ENCODE measurements around the gene BBIP1. TPM values are rescaled to one million over a fixed set of nuclear protein-coding genes. Genes with fewer than 3 reads are reported as not detected.

BBIP1 gene
- total and polyA plus RNA-seq, 12 donors: 14.5 to 86.9 (median 44.9) TPM

GRCh38 chr10:110947061-110947595, 28.1 kb upstream of the BBIP1 start:
- H3K9me3 ChIP-seq (replicated peaks in 1 of 3): no peaks in the 10 kb centered on the region
- H3K27ac ChIP-seq: no peak overlapping the region
- TF ChIP-seq POLR2A (IDR thresholded peaks at IDR 0.05) (no peak), CTCF (IDR thresholded peaks at IDR 0.05) (no peak)
- H3K4me3 ChIP-seq: no peak overlapping the region
- H3K27me3 ChIP-seq: no peaks in the 10 kb centered on the region
- WGBS, 4 donors: 74 to 100% (median 81%) methylated on average over 3 to 4 of the region's 4 CpGs
- DNase-seq: no peak
- H3K4me1 ChIP-seq (replicated peaks in 1 of 2): no peaks in the 10 kb centered on the region
- no peaks in the 10 kb centered on the region for H3K36me3 ChIP-seq (replicated peaks in 1 of 2)
- intact Hi-C loops (cut with DNase I): no loop called here

- no peak overlapping the region for H3K27ac ChIP-seq
- 94 to 100% (median 99%) methylated on average over 1 of the region's 1 CpG for WGBS, 4 donors
- H3K4me3 ChIP-seq: no peak overlapping the region
- intact Hi-C loops (cut with DNase I): no loop called here
- H3K27me3 ChIP-seq: no peaks in the 10 kb centered on the region
- H3K9me3 ChIP-seq (replicated peaks in 1 of 3): no peaks in the 10 kb centered on the region
- no peaks in the 10 kb centered on the region for H3K36me3 ChIP-seq (replicated peaks in 1 of 2)
- TF ChIP-seq POLR2A (IDR thresholded peaks at IDR 0.05) (no peak), CTCF (IDR thresholded peaks at IDR 0.05) (no peak)
- H3K4me1 ChIP-seq (replicated peaks in 1 of 2): no peaks in the 10 kb centered on the region
- DNase-seq: no peak
Measured at GRCh38 chr10:110946496-110946895, 27.5 kb upstream of the BBIP1 start.

GRCh38 chr10:110944792-110945396, 25.9 kb upstream of the BBIP1 start:
- H3K36me3 ChIP-seq (replicated peaks in 1 of 2): no peaks in the 10 kb centered on the region
- H3K9me3 ChIP-seq (replicated peaks in 1 of 3): no peaks in the 10 kb centered on the region
- no peak overlapping the region for H3K27ac ChIP-seq
- no peak overlapping the region for H3K4me3 ChIP-seq
- intact Hi-C loops (cut with DNase I): no loop called here
- 62 to 72% (median 70%) methylated on average over 5 of the region's 5 CpGs for WGBS, 4 donors
- no peaks in the 10 kb centered on the region for H3K4me1 ChIP-seq (replicated peaks in 1 of 2)
- no peak for DNase-seq
- TF ChIP-seq CTCF (IDR thresholded peaks at IDR 0.05) (no peak), POLR2A (IDR thresholded peaks at IDR 0.05) (no peak)
- H3K27me3 ChIP-seq: no peaks in the 10 kb centered on the region

- DNase-seq: no peak
- intact Hi-C loops (cut with DNase I): no loop called here
- WGBS, 4 donors: 94 to 98% (median 97%) methylated on average over 4 of the region's 4 CpGs
- H3K9me3 ChIP-seq (replicated peaks in 1 of 3): no peaks in the 10 kb centered on the region
- H3K36me3 ChIP-seq (replicated peaks in 1 of 2): no peaks in the 10 kb centered on the region
- no peaks in the 10 kb centered on the region for H3K4me1 ChIP-seq (replicated peaks in 1 of 2)
- no peaks in the 10 kb centered on the region for H3K27me3 ChIP-seq
- no peak overlapping the region for H3K27ac ChIP-seq
- TF ChIP-seq CTCF (IDR thresholded peaks at IDR 0.05) (no peak), POLR2A (IDR thresholded peaks at IDR 0.05) (no peak)
- H3K4me3 ChIP-seq: no peak overlapping the region
Measured at GRCh38 chr10:110939419-110939818, 20.4 kb upstream of the BBIP1 start.

Measured in adrenal gland (tissue), 12 donors.